Pancreas (tissue), 10 donors: ENCODE data around the gene LAMA2. TPM values are rescaled to one million over a fixed set of nuclear protein-coding genes. Genes with fewer than 3 reads are reported as not detected.

Experiments
- ATAC-seq, 4 donors: fragments of 200-7000 bp; cut with Tn5 transposase; one replicate each; pipeline versions ENCODE4 v1.8.0 to v1.9.1; 2020; ENCODE audit warnings: mild to moderate bottlenecking in 4 of 4, moderate library complexity in 4 of 4
- DNase-seq, 6 donors: peaks; one replicate each; pipeline ENCODE4 v3.0.0-alpha.2; 2020
- FAIRE-seq: peaks from 2 replicates; lab custom pipeline; 2012; peaks lifted over from hg19 to GRCh38; lab: Jason Lieb, UNC
- H3K27ac ChIP-seq, 4 donors: fragments of 200-600 bp; sonication (generic); 1 replicate in 3 of 4; 2 replicates in 1 of 4; pipeline versions ENCODE4 v1.5.0 to v1.8.0; 2020
- H3K27me3 ChIP-seq, 4 donors: fragments of 200-600 bp; one replicate each; pipeline ENCODE4 v1.8.0; 2021
- H3K36me3 ChIP-seq, 3 donors: fragments of 200-600 bp; sonication (generic) in 1 of 3; one replicate each; pipeline versions ENCODE4 v1.5.0 to v1.8.0; 2020 to 2021
- H3K4me1 ChIP-seq, 3 donors: fragments of 200-600 bp; one replicate each; pipeline ENCODE4 v1.8.0; 2021
- H3K4me3 ChIP-seq, 4 donors: fragments of 200-600 bp; sonication (generic) in 2 of 4; one replicate each; pipeline versions ENCODE4 v1.5.0 to v1.8.0; 2020 to 2021
- H3K9me3 ChIP-seq, 4 donors: fragments of 200-600 bp; one replicate each; pipeline ENCODE4 v1.8.0; 2021
- CTCF ChIP-seq, 4 donors: fragments of 200-600 bp; sonication (generic) in 3 of 4; IDR thresholded peaks; one replicate each; pipeline versions ENCODE4 v1.5.0 to v1.8.0; 2021; ENCODE audit warnings: antibody characterized with exemption in 4 of 4
- WGBS, 2 donors: extraction: QIAGEN DNeasy Blood & Tissue Kit; methylation state at CpG; one replicate each; pipeline ENCODE4 v1.1.7; 2013; 5-methylcytosine and 5-hydroxymethylcytosine counted together
- intact Hi-C, 3 donors: fragments of 100-400 bp; cut with DNase I; formaldehyde crosslinking; loops; one replicate each; pipeline versions ENCODE4 v1.11.1 to v1.14.2; 2022
- polyA plus RNA-seq, 2 donors: library from polyadenylated mRNA; stranded (reverse); fragments of 200-250 nt; gene quantifications; one replicate each; pipeline ENCODE4 v1.2.3, GENCODE V29; 2013
- total RNA-seq, 6 donors: library from RNA; stranded (reverse); fragmentation: NEBNext Ultra II Directional in 4 of 6; extraction: Animal tissue kit (Norgen Biotek cat#: 25700) in 4 of 6; gene quantifications; one replicate each; pipeline versions ENCODE4 v1.2.1 to v1.2.4, GENCODE V29; 2021 to 2023
- donor health status: healthy with polysubstance abuse.
- donor health status: DM: no; HTN: no; CAD: no; lungs with moderate emphysema.
- donor health status: DM: no; HTN: no; CAD: no.
- donor health status: control.
- donor health status: control.
- donor health status: Bipolar disorder and iron deficiency.
- donor health status: DM: yes; HTN: yes; CAD: no.
- donor health status: DM: no; HTN: no; CAD: no.
- donor health status: DM: no; HTN: no; CAD: no.
- donor health status: DM: yes; HTN: yes; CAD: no.

LAMA2 gene
- total and polyA plus RNA-seq, 8 donors: 1.2 to 26.2 (median 6.2) TPM

DNA sequence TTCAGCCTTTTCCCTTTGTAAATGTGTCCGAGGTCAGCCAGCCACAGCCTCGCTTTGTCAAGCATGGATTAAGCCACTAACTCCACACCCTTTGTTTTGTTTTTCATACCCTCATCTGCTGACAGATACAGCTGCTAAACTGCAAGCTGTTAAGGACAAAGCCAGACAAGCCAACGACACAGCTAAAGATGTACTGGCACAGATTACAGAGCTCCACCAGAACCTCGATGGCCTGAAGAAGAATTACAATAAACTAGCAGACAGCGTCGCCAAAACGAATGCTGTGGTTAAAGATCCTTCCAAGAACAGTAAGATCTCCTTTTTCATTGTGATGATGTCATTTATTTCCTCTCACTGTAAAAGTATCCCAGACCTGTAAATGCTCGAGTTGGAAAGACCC, 557.8 kb downstream of the LAMA2 start:
- H3K27me3 ChIP-seq: no peaks in the 10 kb centered on the region
- ATAC-seq (no peak), DNase-seq (no peak), FAIRE-seq (no peak)
- no peak for TF ChIP-seq CTCF (IDR thresholded peaks at IDR 0.05)
- no peak overlapping the region for H3K27ac ChIP-seq
- H3K4me1 ChIP-seq: no peaks in the 10 kb centered on the region
- no peaks in the 10 kb centered on the region for H3K36me3 ChIP-seq
- WGBS, 2 donors: 38 to 42% methylated on average over 8 of the region's 8 CpGs
- intact Hi-C loops: no loop called here
- H3K9me3 ChIP-seq: no peaks in the 10 kb centered on the region
- no peak overlapping the region for H3K4me3 ChIP-seq

GRCh38 chr6:129444683-129445082, 561.7 kb downstream of the LAMA2 start:
- ATAC-seq: no peak
- 59 to 60% methylated on average over 3 of the region's 3 CpGs for WGBS, 2 donors
- H3K36me3 ChIP-seq: no peaks in the 10 kb centered on the region
- DNase-seq: no peak
- H3K27me3 ChIP-seq: no peaks in the 10 kb centered on the region
- no peaks in the 10 kb centered on the region for H3K4me1 ChIP-seq
- no peak for TF ChIP-seq CTCF (IDR thresholded peaks at IDR 0.05)
- H3K9me3 ChIP-seq: no peaks in the 10 kb centered on the region
- intact Hi-C loops: no loop called here
- FAIRE-seq: no peak
- no peak overlapping the region for H3K4me3 ChIP-seq
- H3K27ac ChIP-seq: no peak overlapping the region

DNA sequence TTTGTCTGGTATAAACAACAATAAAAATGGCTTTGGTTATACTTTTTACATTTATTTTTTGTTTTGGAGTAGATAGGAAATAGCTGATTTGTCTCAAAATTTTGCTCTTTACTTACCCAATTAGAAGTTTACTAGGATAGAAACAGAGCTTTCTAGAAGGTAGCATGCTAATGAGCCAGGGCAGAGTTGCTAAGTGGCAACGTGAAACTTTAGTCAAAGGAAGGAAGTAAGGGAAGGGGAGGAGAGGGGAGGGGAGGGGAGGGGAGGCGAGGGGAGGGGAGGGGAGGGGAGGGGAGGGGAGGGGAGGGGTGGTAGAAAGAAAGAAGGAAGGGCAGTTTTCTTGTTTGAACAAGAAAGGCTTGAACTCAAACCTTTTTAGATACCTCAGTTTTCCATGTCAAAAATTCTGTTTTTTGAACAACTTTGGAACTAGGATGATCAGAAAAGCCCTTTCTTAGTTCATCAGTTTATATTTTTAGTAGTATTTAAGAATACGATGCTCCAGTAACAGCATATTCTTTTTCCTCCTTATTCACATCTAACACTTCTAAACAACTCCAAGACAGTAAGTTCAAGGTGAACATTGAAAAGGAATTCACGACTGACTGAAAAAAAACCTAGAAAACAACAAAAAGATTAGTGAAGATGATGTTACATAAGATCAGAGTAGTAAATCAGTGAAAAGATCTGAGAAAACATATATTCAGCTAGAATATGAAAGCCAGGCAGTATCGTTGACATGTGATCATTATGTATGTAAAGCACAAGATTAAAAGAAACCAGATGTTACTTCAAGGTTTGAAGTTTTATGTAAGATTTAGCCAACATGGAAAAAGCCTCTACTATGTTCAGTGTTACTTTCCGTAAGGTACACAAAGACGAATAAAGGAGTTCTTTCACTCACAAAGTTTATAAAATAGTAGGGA, 563.6 kb downstream of the LAMA2 start:
- no peak for DNase-seq

DNA sequence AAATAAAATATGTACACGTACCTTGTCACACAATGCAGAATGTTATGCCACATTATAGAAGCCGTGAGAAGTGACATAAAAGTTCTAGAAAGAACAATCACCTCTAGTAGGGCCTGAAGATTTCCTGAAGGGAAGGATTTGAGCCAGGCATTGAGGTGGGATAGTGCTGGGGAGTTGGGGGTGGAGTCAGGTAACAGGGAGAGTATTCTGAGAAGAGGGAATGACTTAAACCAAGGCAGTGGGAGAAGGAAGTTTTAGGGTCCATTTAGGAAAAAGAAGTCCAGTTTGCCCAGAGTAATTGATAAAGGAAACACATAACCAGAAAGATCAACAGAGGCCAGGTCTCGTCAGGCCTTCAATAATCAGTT, 564.2 kb downstream of the LAMA2 start:
- intact Hi-C loops: no loop called here
- WGBS, 2 donors: 71 to 78% methylated on average over 3 of the region's 3 CpGs
- Histone ChIP-seq H3K4me3 (no peak overlapping the region), H3K4me1 (no peaks in the 10 kb centered on the region), H3K9me3 (no peaks in the 10 kb centered on the region), H3K27me3 (no peaks in the 10 kb centered on the region), H3K27ac (no peak overlapping the region), H3K36me3 (no peaks in the 10 kb centered on the region)
- no peak for ATAC-seq
- DNase-seq: no peak
- TF ChIP-seq CTCF (IDR thresholded peaks at IDR 0.05): no peak
- FAIRE-seq: no peak

More for the DNA sequence above, 563.6 kb downstream of the LAMA2 start:
- Histone ChIP-seq H3K4me1 (no peaks in the 10 kb centered on the region), H3K9me3 (no peaks in the 10 kb centered on the region), H3K27me3 (no peaks in the 10 kb centered on the region), H3K36me3 (no peaks in the 10 kb centered on the region), H3K27ac (no peak overlapping the region), H3K4me3 (no peak overlapping the region)
- 64 to 73% methylated on average over 6 of the region's 7 CpGs for WGBS, 2 donors
- ATAC-seq (no peak), FAIRE-seq (no peak)
- intact Hi-C loops: no loop called here
- TF ChIP-seq CTCF (IDR thresholded peaks at IDR 0.05): no peak

- Histone ChIP-seq H3K27ac (no peak overlapping the region), H3K9me3 (no peaks in the 10 kb centered on the region), H3K36me3 (no peaks in the 10 kb centered on the region), H3K4me3 (no peak overlapping the region), H3K27me3 (no peaks in the 10 kb centered on the region), H3K4me1 (no peaks in the 10 kb centered on the region)
- intact Hi-C loops: no loop called here
- no peak for FAIRE-seq
- no peak for TF ChIP-seq CTCF (IDR thresholded peaks at IDR 0.05)
- ATAC-seq: no peak
- no peak for DNase-seq
These were observed 566.0 kb downstream of the LAMA2 start for GRCh38 chr6:129448965-129449364.
